Testis (tissue), 3 donors: ENCODE data around the gene VAV2. TPM values are rescaled to one million over a fixed set of nuclear protein-coding genes. Genes with fewer than 3 reads are reported as not detected.

ENCODE experiments used
- DNase-seq: peaks from one replicate; pipeline ENCODE4 v3.0.0-alpha.2; 2019
- H3K27ac ChIP-seq, 2 donors: fragments of 200-600 bp; sonication (generic); one replicate each; pipeline ENCODE4 v1.5.1; 2019
- H3K27me3 ChIP-seq: fragments of 200-600 bp; sonication (generic); one replicate; pipeline ENCODE4 v1.5.1; 2019
- H3K36me3 ChIP-seq: fragments of 200-600 bp; sonication (generic); one replicate; pipeline ENCODE4 v1.5.1; 2017; ENCODE audit warnings: low read depth; ENCODE audit errors: missing control alignments
- H3K4me1 ChIP-seq: fragments of 200-600 bp; sonication (generic); one replicate; pipeline ENCODE4 v1.5.1; 2019
- H3K4me3 ChIP-seq, 2 donors: fragments of 200-600 bp; sonication (generic); one replicate each; pipeline ENCODE4 v1.5.1; 2017 to 2019
- H3K9me3 ChIP-seq: fragments of 200-600 bp; sonication (generic); one replicate; pipeline ENCODE4 v1.5.1; 2017
- CTCF ChIP-seq, 3 experiments: fragments of 450-650 bp in 2 of 3; fragments of 200-600 bp in 1 of 3; sonication (generic) in 1 of 3; IDR thresholded peaks; one replicate each; pipeline ENCODE4 v1.5.1; 2016 to 2019; ENCODE audit warnings: antibody characterized with exemption in 3 of 3, mild to moderate bottlenecking in 2 of 3, moderate library complexity in 1 of 3
- POLR2A ChIP-seq: fragments of 450-650 bp; IDR thresholded peaks from one replicate; pipeline ENCODE4 v1.6.1; 2017; ENCODE audit warnings: antibody characterized with exemption, mild to moderate bottlenecking, moderate library complexity
- WGBS, 2 donors: methylation state at CpG; one replicate each; pipeline ENCODE4 v1.1.5; 2018; 5-methylcytosine and 5-hydroxymethylcytosine counted together
- intact Hi-C: fragments of 100-400 bp; cut with DNase I; formaldehyde crosslinking; loops from one replicate; pipeline ENCODE4 v1.15.1; 2023; ENCODE audit warnings: low total_unique reads
- polyA plus RNA-seq: library from polyadenylated mRNA; stranded (reverse); fragments of 350-450 nt; fragmentation: Illumina TruSeq; extraction: RNeasy Lipid Tissue Mini Kit (QIAGEN cat#74804); gene quantifications from one replicate; pipeline ENCODE4 v1.2.3, GENCODE V29; 2014; ENCODE audit warnings: low read depth, low replicate concordance; ENCODE audit not compliant: insufficient read depth
- total RNA-seq, 2 donors: library from RNA; depleted of rRNA; stranded (reverse); fragments of >200 nt; gene quantifications; one replicate each; pipeline ENCODE4 v1.2.3, GENCODE V29; 2016

The VAV2 gene
- total and polyA plus RNA-seq, 3 donors from 2014 or later, result 11.0 to 14.1 (median 12.2) TPM

- Histone ChIP-seq H3K9me3 (no peaks in the 10 kb centered on the region), H3K27ac (no peak overlapping the region), H3K36me3 (no peaks in the 10 kb centered on the region), H3K4me1 (no peaks in the 10 kb centered on the region), H3K4me3 (no peak overlapping the region), H3K27me3 (no peaks in the 10 kb centered on the region)
- 94% methylated on average over 6 to 7 of the region's 7 CpGs for WGBS, 2 donors
- TF ChIP-seq CTCF (IDR thresholded peaks at IDR 0.05) (no peak), POLR2A (no peak)
- DNase-seq, result no peak
- intact Hi-C loops, result no loop called here
These were observed 100.4 kb downstream of the VAV2 start for GRCh38 chr9:133891741-133892140.

- no peaks in the 10 kb centered on the region for H3K27me3 ChIP-seq
- H3K4me3 ChIP-seq, result no peak overlapping the region
- peaks cover 3% of the 10 kb centered on the region for H3K4me1 ChIP-seq
- H3K9me3 ChIP-seq, result no peaks in the 10 kb centered on the region
- no peak for DNase-seq
- H3K27ac ChIP-seq, result no peak overlapping the region
- no peak for TF ChIP-seq CTCF (IDR thresholded peaks at IDR 0.05)
- TF ChIP-seq POLR2A, result no peak
- no peaks in the 10 kb centered on the region for H3K36me3 ChIP-seq
- intact Hi-C loops, result no loop called here
- 96 to 98% methylated on average over 8 of the region's 8 CpGs for WGBS, 2 donors
These were observed 101.5 kb downstream of the VAV2 start for GRCh38 chr9:133890583-133890982.

- intact Hi-C loops, result no loop called here
- DNase-seq, result no peak
- WGBS, 2 donors, result 91 to 93% methylated on average over 15 to 24 of the region's 24 CpGs
- no peak overlapping the region for H3K27ac ChIP-seq
- no peaks in the 10 kb centered on the region for H3K36me3 ChIP-seq
- no peaks in the 10 kb centered on the region for H3K9me3 ChIP-seq
- no peaks in the 10 kb centered on the region for H3K27me3 ChIP-seq
- no peak for TF ChIP-seq CTCF (IDR thresholded peaks at IDR 0.05)
- TF ChIP-seq POLR2A, result no peak
- no peak overlapping the region for H3K4me3 ChIP-seq
- H3K4me1 ChIP-seq, result peaks cover 11% of the 10 kb centered on the region
These were observed 102.4 kb downstream of the VAV2 start for GRCh38 chr9:133889584-133890301.

- Histone ChIP-seq H3K4me1 (peaks cover 13% of the 10 kb centered on the region), H3K27ac (no peak overlapping the region), H3K27me3 (no peaks in the 10 kb centered on the region), H3K36me3 (no peaks in the 10 kb centered on the region), H3K9me3 (no peaks in the 10 kb centered on the region), H3K4me3 (no peak overlapping the region)
- TF ChIP-seq POLR2A, result no peak
- TF ChIP-seq CTCF (IDR thresholded peaks at IDR 0.05), result no peak
- 86 to 87% methylated on average over 17 to 25 of the region's 25 CpGs for WGBS, 2 donors
- intact Hi-C loops, result no loop called here
- DNase-seq, result no peak
These were observed 103.2 kb downstream of the VAV2 start for GRCh38 chr9:133888809-133889491.
